A172 (cell line): Measurements from ENCODE around the gene MCTP1. TPM values are rescaled to one million over a fixed set of nuclear protein-coding genes. Genes with fewer than 3 reads are reported as not detected.

Experiments used
- DNase-seq: peaks from one replicate; pipeline ENCODE4 v3.0.0-alpha.2; 2015; ENCODE audit warnings: low spot score
- total RNA-seq: library from RNA; depleted of rRNA; stranded (reverse); fragments of >200 nt; shearing (Covaris generic); gene quantifications from 2 replicates; pipeline ENCODE4 v1.2.3, GENCODE V29; 2014

MCTP1 gene
- total RNA-seq, 1 experiment from 2014 or later, result 15.7 TPM

DNA sequence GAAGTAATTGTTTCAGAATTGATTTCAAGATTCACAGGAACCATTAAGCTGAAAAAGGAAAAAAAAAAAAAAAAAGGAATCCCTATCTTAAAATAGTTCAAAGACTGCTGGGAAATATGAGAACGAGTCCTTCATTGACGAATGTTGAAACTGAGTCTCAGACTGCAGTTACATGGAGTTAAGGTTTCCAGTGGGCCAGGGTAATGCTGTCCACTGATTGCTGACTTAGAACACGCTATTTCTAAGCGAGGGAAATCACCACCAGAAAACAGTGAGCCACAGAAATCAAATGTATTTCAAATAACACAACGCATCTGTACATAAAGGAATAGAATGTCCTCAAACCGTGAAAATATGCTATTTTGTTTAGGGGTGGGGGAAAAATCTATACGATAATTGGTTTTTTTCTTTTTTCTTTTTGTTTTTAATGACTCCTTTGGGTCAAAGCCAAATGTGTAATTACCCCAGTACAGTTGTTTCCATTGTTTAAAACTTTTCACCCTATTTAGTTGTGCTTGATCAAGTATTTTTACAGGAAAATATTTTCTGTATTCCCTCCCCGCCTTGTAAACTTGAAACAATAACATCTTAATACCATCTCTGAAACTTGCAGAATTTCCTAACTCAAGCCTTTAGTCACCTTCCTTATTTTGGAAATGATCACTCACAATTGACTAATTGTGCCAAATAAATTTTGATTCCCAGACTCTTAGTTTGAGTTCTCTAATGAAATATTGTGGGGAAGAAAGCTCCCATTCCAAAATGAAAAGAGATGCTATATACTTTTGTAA, 208.3 kb downstream of the MCTP1 start:
- DNase-seq, result no peak

DNA sequence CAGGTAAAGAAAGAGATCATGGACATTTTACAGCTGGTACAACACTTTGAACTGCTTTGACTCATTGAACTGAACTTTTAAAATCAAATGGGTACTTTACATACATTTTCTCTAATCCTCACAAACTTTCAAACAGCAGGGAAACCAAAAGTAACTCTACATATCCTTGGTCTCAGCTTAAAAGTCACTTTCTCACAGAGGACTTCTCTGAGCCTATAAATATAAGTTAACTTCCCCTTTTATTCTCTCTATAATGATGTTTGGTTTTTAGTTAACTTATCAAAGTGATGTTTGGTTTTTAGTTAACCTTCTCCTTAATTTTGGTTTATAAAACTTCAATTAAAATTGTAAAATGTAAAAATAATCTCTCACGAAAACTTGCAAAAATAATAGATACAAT, 209.8 kb downstream of the MCTP1 start:
- no peak for DNase-seq

DNA sequence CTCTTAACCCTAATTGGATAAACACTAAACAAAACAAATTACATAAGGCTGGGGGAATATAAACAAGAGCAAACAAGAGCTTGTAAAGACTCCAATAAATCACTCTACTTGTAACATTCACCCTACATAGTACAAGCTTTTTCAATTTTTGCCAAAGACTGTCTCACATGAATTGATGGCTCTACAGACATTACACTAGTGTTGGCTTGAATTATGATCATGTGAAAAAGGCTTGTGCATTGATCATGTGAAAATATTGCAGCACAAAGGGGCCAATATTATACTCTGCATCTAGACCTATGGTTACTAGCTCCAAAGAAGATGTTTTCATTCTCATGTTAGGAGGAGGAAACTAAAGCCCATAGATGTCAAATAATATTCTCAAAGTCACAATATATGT, 212.6 kb downstream of the MCTP1 start:
- no peak for DNase-seq

DNA sequence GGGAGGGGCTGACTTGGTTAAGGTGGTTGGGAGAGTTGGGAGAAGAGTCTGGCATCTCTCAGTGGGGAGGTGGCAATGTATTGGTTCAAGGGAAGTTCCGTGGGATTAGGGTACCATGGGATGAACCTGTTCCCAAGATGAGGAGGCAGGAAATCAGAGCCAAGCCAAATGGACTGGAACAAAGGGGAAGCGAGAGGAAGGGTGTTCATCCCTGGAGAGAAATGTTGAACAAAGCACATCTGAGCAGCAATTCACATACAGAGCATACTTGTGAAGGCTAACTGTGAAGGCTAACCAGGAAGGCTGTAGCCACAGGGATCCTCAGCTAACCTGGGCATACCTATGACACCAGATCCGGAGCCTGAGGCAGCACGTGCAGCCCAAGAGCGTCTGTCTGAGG, 214.0 kb downstream of the MCTP1 start:
- DNase-seq, result no peak

DNA sequence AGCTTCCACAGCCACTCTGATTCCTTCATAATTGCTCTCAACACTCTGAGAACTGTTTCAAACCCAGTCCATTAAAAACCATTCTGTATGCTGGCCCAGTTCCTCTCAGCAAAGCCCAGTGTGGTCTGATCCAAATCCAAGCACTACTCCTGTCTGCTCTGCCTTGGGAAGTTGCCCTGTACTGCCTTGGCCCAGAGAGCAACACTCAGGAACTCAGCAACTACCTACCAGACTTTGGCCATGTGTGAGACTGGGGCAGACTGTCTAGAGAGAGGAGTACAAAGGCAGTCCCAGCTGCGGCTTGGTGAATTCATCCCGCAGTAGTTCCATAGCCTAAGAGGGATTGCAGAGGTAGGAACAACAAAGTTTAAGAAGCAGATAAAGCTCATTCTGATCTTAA, 214.4 kb downstream of the MCTP1 start:
- no peak for DNase-seq

DNA sequence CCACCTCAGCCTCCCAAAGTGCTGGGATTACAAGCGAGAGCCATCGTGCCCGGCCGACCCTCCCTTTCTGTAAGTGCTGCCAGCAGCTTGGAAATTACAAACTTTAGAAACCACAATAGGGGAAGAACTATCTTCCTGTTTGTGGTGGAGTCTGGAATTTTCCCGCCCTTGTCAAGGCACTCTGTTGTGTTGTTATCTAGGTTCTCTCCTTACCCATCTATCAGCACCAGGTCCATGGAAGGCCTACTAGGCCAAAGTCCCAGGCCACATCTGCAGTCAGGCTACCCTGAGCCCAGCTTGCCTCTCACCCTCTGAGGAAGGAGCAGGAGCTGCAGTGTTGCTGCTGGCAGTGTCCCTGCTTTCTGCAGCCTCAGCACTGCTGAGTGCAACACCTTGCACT, 214.9 kb downstream of the MCTP1 start:
- DNase-seq, result no peak

DNA sequence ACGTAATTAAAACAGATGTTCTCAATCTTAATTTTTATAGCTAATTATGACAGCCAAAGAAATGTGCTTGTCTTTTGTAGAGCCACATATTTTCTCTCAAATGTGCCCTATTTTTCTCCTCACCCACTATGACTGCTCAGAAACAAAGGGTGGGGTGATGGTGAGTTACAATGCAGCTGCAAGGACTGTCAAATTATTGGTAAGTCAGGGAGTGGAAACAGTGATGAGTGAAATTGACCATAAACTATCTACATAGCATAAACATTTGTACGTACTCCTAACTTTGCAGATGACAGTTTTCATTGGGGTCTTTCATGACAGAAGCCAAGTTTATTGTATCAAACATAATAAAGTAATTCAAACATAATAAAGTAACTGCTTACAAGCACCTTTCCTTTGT, 215.9 kb downstream of the MCTP1 start:
- no peak for DNase-seq

DNA sequence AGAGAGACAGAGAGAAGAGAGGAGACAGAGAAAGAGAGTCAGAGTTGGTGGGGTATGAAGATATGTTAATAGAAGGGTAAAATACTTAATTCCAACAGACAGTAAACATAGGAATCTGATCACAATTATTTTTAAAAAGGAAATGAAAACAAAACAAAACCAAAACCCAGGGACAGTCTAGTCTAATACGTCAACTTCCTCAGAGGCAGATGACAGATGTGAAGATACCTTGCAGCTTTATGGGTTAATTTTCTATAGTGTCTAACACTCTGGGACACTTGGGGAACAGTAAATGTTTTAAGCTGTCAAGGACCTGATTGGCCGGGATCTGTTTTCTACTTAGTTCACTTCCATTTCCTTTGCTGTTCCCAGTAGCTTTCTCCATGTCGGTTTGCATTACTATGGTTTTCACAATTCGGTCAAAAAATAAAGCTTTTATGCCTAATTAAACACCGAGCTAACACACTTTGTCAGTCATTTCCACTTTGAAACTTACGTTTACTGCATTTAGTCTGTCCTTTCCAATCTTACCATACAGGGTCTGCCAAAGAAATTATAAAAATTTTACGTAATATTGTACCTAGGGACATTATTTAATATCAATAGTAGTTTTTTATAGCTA, 216.5 kb downstream of the MCTP1 start:
- no peak for DNase-seq

DNA sequence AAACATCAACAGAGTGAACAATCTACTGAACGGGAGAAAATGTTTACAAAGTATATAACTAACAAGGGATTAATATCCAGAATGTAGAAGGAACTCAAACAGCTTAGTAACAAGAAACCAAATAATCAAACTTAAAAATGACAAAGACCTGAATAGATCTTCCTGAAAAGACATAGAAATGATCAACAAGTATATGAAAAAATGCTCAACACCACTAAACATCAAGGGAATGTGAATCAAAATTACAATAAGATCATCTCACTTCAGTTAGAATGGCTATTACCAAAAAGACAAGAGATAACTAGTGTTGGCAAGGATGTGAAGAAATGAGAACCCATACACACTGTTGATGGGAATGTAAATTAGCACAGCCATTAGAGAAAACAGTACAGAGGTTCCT, 218.8 kb downstream of the MCTP1 start:
- no peak for DNase-seq

DNA sequence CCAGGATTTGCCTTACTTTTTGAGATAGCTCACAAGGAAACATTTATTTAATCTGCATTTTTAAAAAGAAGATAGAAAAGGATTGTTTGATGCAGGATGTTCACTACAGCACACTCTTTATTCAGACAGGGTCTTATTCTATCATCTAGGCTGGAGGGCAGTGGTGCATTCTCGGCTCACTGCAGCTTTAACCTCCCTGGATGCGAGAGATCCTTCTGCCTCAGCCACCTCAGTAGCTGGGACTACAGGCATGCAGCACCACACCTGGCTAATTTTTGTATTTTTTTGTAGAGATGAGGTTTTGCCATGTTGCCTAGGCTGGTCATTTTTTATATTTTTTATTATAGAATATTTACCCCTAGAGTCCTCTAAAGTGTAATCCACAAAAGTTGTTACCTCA, 221.4 kb downstream of the MCTP1 start:
- no peak for DNase-seq

DNA sequence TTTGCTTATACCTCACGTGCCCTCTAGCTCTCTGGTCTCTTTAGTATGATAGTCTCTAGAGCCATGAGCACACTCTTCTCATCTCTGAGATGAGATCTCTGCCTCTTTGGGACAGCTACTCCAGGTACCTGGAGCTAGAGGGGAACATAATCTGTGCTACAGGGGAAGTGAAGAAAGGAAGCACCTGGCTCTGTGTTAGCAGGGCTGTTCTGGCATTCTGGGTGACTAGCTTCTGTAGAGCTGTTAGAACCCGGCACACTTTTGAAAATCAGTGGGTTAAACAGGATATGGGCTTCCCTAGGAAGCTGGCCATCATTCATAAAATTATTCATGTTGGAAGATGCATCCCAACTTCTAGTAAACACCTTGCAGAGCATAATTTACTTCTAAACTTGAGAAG, 224.8 kb downstream of the MCTP1 start:
- no peak for DNase-seq

DNA sequence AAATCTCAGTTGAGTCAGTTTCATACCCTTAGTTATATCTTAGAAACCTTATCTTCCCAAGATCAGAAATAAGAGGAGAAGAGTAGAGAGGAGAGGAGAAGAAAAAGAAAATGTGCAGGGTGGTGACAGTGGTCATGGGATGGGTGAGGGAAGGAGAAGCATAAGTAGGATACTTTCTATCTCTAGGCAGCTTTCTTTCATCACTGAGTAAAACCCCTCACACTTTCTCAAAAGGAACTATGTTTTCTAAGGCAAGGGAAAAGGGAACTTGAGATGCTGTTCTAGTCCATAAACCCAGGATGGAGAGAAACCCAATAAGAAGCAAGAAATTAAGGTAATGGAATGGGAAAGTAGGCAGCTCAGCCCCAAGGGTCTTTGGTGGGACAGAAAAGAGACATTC, 225.3 kb downstream of the MCTP1 start:
- no peak for DNase-seq

DNA sequence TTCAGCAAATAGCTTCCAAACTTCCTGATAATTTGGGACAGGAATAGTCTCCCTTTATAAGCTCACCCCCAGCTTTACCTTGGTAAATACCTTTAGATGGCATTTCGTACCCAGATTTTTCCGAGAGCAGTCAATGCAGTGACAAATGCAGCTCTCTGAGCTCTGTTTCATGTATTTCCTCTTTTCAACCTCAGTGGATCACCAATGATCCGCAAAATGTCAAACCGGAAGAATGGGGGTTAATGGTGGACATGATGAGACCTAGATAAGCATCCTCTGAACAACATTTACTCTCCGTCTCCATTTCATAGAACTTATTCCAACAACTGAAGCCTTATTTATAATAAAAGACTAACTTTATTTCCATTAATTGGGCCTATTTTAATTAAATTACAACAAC, 227.3 kb downstream of the MCTP1 start:
- DNase-seq, result no peak

DNA sequence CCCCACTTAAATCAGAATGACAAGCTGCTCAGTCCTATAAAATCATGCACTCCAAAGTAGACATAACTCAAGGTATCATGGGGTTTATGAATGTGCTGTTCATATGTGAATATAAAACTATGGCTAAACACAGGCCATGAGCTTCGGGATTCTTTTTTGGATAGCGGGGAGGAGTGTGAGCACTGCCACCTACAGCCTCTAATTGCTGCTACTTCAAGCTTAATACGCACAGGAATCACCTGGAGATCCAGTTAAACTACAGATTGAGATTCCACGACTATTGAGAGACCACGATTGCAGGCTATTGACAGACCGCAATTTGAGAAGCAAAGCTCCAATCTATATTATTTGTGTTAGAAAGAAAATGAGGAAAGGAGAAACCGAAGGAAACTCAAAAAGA, 231.6 kb downstream of the MCTP1 start:
- DNase-seq, result no peak

DNA sequence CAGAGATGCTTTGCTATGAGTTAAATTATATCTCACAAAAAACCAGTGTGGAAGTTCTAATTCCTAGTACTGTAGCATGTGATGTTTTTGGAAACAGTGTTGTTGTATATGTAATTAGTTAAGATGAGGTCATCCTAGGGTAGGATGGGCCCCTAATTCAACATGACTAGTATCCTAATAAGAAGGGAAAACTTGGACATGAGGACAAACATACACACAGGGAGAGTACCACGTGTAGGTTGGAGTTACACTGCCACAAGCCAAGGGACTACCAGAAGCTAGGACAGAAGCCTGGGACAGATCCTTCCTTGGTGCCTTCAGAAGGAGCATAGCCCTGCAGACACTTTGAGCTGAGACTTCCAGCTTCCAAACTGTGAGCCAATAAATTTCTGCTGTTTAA, 234.2 kb downstream of the MCTP1 start:
- no peak for DNase-seq

DNA sequence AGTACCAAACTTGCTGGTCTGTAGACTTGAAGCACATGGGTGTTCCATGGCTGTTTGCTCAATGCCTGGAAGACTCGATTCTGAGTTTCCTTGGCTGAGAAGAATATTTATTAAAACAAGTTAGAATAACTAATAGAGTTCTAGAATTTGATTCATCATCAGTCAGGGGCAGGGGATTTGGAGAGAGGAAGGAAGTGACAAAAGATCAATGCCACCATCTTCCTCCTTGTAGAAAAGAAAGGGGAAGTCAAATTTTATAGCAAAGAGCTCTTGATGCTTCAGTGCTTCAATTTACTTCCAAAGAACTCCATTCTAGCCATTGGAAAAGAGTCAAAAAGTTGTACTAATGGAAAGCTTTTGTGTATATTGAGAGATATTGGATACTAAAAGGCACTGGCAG, 236.3 kb downstream of the MCTP1 start:
- no peak for DNase-seq

DNA sequence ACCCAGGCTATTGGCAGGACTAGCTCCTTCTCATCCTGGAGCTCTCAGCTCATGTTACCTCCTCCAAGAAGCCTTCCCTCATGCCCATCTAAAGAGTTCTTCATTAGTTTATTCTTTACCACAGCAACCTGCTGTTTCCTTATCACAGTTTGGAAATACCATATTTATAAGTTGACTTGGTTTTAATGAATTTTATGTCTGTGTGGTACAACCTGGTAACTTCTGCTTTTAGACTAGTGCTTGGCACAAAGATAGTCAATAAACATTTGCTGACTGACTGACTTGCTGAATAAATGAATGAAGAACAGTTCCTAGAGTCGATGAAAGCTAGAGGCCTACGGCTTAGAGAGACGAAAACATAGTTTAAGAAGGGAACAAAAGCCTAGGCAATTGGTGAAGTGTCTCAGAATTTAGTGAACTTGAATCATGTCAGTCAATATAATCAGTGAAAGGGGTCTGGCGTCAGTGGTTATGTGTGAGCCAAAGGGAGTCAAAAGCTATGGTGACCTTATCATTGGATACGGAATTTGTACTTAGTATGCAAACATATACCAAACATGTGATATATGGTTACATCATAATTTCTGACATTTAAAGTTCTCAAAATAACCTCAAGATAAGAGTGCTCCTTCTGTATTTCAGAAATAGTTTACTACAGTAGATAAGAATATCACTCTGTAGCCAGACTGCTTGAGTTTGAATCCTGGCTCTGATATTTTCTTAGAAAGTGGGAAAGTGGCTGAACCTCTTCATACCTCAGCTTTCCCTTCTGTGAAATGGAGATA, 239.5 kb downstream of the MCTP1 start:
- no peak for DNase-seq

DNA sequence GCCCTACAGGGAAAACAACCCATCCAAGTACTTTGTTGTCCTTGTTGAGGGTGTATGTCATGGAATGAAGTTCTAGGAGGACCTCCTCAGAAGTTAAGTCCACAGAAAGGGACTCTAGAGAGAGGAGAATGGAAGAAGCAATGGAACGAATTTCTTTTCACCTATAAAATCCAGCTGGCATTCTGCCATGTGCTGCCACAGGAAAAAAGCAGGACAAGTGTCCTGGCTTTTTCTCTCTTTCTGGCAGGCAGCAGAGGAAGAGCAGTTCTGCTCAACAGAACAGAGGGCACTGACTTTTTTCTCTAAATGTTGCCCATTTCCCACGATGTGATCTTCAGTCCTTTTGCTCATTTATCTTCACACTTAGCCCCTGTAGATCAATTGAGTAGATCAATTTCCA, 240.8 kb downstream of the MCTP1 start:
- DNase-seq, result no peak

DNA sequence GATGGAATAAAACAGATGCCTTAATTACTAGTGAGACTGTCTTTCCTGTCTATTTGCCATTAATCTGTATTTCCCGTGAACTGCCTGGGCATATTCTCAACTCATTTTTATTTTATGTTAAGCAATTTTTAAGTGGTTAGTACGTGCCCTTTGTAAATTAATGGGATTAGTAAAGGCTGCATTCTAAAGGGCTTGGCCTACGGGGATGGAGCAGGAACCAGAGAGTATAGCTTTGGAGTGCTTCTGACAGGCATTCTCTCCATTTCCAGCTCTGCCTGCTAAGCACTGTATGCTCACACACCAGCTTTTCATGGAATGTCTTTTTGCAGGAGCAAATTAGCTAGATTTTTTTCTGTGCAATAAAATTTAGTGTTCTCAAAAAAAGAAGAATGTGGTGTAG, 241.2 kb downstream of the MCTP1 start:
- no peak for DNase-seq

DNA sequence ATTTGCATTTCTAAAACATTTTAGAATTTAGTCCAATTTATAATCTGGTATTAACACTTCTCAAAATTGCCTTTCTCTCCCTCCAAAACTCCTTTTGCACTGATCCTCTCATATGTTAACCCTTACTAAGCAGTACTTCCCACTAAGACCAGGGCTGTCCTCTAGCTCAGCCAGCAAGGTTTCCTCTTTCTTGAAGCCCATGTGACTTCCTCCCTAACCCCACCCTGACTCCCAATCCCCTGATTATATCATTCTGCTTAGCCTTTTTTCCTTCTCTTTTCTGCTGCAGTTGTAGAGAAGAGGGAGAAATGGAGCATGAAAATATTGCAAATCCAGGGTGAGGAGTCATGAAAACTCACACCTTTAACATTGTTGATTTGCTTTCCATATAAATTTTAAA, 241.7 kb downstream of the MCTP1 start:
- no peak for DNase-seq

DNA sequence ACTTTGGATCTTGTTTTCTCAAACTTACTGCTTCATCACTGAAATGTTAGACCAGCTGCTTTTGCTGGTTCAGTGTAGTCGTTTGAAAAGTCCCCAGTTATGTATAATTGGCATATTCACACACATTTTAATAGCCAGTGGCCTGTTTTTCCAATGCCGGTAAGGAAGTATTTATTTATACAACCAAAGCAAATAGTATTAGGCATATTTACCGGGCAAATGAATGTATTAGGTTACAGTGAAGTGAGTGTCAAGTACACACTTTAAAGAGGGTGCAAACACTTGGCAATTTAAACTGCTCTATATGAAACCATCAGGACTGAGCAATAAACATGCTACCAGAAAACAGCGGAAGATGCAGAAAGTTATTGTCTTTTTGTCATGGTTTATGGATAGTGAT, 242.9 kb downstream of the MCTP1 start:
- DNase-seq, result no peak

DNA sequence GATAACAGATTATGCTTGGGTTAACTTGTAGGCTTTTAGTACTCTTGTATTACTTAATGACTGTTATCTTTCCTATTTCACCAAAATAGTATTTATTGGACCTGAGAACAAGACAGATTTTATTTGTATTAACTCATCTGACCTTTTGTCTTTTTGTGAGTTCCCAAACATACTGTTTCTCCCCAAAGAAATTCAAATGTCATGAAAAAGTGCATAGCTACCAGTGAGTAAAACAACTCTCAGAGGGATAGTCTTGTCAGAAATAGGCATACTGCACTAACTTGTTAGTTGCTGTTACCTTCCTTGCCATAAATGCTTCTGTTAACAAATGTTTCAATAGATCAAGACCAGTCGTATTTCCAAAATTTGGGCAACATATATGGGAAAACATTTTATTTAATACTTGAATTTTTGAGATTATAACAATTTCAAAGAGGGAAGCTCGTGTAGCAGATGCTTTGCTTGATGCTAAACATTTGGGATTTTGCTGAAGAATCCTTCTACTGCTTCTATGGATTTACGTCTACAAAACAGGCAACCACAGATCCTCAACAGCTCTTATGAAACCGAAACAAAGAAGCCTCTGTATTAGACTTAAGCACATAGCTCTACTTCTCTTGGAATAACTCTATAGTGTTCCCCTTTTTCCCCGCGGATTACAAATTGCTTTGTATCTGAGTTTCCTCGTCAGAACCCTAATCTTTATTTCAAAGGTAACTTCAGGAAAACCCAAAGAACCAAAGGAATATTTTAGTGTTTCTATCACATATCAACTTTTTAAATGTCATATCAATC, 248.8 kb downstream of the MCTP1 start:
- DNase-seq, result no peak
